T-helper 2 cell treated with Interferon-gamma antibody and Interleukin-4, amounts not matched to agents 5 μg/mL and 100 μg/mL, for 36 hours (primary cell): ENCODE measurements around the gene EPN3.

Experiments
- DNase-seq: peaks from one replicate; pipeline ENCODE4 v3.0.0; 2021; ENCODE audit warnings: low spot score
- H3K27ac Mint-ChIP-seq: one replicate; pipeline ENCODE4 v1.8.0; 2021; ENCODE audit warnings: mild to moderate bottlenecking, mixed read lengths
- H3K27me3 Mint-ChIP-seq: one replicate; pipeline ENCODE4 v1.8.0; 2021; ENCODE audit warnings: low read depth, mixed read lengths
- H3K36me3 Mint-ChIP-seq: one replicate; pipeline ENCODE4 v1.8.0; 2021; ENCODE audit warnings: low read depth, mixed read lengths
- H3K4me1 Mint-ChIP-seq: one replicate; pipeline ENCODE4 v1.8.0; 2021; ENCODE audit warnings: low read depth, mixed read lengths
- H3K4me3 Mint-ChIP-seq: one replicate; pipeline ENCODE4 v1.8.0; 2022; ENCODE audit warnings: mild to moderate bottlenecking, moderate library complexity, mixed read lengths
- H3K9me3 Mint-ChIP-seq: one replicate; pipeline ENCODE4 v1.8.0; 2021; ENCODE audit warnings: mixed read lengths

EPN3 gene

DNA sequence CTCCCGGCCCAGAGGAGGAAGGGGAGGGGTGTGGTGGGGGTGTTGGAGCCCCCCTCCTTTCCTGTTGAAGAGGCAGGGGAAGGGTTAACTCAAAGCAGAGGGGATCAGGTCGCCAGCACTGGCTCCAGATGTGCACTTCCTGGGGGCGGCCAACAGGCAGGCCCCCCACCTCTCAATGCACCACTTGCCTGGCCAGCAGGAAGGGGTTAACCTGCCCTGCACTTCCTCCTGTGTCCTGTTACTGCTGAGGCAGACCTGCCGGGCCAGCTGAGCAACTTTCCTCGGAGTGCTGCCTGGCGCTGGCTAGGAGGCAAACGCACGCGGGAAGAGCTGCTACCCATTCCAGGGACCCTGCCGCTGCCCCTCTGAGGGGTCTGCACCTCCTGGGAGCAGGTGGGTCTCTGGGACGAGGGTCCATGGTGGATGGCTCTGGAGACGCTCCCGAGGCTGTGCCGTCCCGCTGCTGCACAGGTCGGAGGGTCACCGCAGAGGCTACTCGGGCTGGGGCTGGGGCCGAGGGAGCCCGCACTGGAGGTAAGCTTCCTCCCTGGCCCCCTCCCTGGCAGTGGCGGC is at the start of gene EPN3:
Gene EPN3 (plus strand): TSS at position 284 of the 573 bp plus-strand sequence. CDS start 3,822 bp downstream, outside the sequence.
- Mint-ChIP-seq H3K4me3 (no peak within 1 kb of the TSS), H3K9me3 (no peaks in the 10 kb centered on the region), H3K36me3 (no peaks in the 10 kb centered on the region), H3K27ac (no peak within 1 kb of the TSS), H3K4me1 (no peaks in the 10 kb centered on the region), H3K27me3 (peaks cover 60% of the 10 kb centered on the region)
- DNase-seq: no peak

DNA sequence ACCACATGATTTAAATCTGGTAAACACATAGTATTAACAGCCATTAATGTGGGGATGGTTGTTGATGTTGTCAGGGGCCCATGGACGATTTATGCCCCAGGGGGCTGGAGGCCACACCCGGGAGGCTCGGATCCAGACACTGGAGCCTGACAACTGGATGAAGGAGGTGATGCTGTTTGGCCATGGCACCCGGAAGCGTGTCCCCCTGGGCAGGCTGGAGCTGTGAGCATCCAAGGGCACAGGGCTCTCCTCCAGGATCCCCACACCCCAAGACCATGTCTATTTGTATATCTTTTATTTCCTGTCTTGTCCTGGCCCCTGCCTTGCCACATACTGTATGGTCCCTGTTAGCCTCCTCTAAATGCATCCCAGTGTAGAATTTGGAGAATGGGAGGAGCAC is 49.3 kb upstream of the EPN3 start:
- Mint-ChIP-seq H3K27ac (no peak overlapping the region), H3K27me3 (no peaks in the 10 kb centered on the region), H3K4me3 (no peak overlapping the region), H3K36me3 (peaks cover 12% of the 10 kb centered on the region), H3K4me1 (peaks cover 16% of the 10 kb centered on the region), H3K9me3 (no peaks in the 10 kb centered on the region)
- no peak for DNase-seq

DNA sequence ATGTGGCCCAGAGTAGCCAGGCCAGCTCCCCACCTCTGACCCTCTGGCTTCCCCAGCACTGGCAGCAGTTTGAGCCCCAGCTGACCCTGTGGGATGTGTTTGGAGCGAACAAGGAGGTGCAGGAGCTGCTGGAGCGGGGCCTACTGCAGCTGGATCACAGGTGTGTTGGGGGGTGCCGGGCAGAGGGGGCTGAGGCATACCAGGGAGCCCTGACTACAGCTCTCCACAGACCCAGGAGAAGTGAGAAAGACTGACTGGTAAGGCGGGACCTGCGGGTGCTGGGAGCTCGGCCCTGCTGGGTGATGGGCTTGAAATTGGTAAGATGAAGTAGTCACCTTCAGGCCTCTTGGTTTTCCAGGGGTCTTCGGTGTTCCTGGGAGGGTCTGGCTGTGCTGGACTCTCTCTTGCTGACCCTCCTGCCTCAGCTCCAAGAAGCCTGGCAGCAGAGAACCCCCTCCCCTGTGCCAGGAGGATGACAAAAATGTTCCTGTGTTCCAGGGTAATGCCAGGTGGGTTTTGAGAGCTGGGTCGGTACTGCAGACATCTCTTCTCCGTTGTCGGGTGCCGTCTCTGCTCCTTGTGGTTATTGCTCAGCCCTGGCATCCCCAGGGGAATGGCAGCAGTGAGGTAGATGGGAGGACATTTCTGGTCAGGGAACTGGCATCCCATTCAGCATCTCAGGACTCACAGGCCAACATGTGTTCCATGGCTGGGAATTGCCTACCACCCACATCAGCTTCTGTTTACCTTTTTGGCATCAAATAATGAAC is 48.0 kb upstream of the EPN3 start:
- no peak for DNase-seq
- Mint-ChIP-seq H3K9me3 (no peaks in the 10 kb centered on the region), H3K4me1 (peaks cover 10% of the 10 kb centered on the region), H3K27me3 (no peaks in the 10 kb centered on the region), H3K27ac (no peak overlapping the region), H3K36me3 (peaks cover 11% of the 10 kb centered on the region), H3K4me3 (no peak overlapping the region)

DNA sequence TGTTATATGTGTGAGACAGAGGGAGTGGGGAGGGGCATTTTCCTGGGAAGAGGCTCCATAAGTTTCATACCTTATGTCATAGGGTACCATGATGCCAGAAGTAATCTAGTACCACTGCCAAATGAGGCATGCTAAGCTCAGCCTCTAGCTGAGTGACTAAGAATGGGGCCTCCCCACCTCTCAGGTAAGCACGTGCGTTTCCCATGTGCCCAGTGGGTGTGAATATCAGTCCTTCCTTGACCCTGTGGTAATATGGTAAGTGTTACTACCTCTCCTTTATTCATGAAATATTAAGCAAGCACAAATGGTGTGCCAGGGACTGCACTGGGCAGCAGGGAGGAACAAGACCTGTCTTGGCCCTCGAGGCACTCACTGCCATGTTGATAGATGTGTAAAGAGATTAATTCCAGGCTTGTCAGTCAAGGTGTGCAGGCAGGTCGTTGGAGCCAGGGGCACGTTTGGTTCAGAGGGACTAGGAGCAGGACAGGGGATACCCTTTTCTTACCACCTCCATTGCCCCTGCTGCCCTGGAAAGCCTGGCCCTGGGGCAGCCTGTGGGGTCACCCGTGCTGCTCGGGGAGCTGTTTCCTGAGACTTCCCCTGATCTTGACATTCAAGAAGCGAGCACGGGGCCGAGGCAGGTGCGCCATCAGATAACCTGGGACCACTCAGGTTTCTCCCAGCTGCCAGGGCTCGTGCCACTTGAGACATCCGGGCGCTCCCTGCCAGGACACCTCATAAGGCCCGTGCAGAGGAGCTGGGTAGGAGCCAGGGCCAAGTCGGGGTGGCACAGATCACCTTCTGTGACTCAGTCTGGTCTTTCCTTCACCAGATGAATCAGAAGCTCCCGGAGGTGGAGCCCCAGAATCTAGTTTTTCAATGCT is 45.1 kb upstream of the EPN3 start:
- DNase-seq: no peak
- Mint-ChIP-seq H3K9me3 (no peaks in the 10 kb centered on the region), H3K27me3 (peaks cover 1% of the 10 kb centered on the region), H3K4me1 (no peaks in the 10 kb centered on the region), H3K36me3 (peaks cover 10% of the 10 kb centered on the region), H3K4me3 (no peak overlapping the region), H3K27ac (no peak overlapping the region)

DNA sequence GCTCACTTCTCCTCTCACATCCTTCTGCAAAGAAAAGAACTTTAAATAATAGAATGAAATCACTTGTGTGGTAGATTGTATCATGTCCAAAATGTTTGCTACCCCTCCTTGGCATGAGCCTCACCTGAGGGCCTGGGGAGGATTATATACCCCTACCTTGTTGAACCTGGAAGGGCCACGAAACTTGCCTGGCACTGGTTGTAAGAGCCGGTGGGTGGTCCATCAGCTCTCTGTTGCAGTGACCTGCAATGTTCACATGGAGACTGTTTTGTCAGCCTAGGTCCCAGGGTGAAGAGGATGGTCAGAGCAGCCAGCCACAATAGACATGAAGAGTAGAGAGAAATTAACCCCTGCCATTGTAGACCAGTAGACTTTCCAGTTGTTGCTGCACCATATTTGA is 43.7 kb upstream of the EPN3 start:
- Mint-ChIP-seq H3K27me3 (peaks cover 1% of the 10 kb centered on the region), H3K9me3 (no peaks in the 10 kb centered on the region), H3K27ac (no peak overlapping the region), H3K4me1 (no peaks in the 10 kb centered on the region), H3K4me3 (no peak overlapping the region), H3K36me3 (peaks cover 5% of the 10 kb centered on the region)
- no peak for DNase-seq

DNA sequence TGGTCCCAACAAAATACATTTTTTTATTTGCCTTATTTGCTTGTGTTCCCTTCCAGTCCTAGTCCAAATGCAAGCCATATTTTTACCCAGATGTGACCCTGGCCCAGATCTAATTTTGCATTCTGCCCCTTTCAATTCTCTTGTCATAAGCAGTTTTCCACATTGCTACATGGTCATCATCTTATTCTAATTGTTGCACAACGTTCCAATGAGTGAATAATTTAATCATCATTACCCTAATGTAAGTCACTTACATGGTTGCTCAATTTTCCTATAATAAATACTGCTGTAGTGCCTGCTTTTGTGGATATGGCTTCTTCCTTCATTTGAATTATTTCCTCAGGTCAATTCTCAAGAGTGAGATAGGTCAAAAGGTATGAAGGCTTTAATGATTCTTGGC is 41.0 kb upstream of the EPN3 start:
- Mint-ChIP-seq H3K4me3 (no peak overlapping the region), H3K4me1 (no peaks in the 10 kb centered on the region), H3K36me3 (no peaks in the 10 kb centered on the region), H3K27ac (no peak overlapping the region), H3K27me3 (peaks cover 1% of the 10 kb centered on the region), H3K9me3 (no peaks in the 10 kb centered on the region)
- DNase-seq: no peak

DNA sequence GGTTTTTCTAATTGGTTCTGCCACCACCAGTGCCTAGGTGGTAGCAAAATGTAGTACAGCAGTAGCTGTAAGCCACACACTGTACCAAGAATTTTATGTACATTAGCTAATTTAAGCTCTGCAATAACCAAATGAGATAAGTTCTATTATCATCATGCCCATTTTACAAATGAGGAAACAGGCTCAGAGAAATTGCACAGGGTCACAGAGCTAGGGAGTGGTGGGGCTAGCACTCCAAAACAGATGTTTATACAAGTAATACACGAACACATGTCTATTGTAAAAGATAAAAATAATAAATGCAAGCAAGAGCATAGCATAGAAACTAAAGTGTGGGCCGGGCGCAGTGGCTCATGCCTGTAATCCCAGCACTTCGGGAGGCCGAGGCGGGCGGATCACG is 40.3 kb upstream of the EPN3 start:
- DNase-seq: no peak
- H3K27me3 Mint-ChIP-seq: peaks cover 1% of the 10 kb centered on the region
- no peaks in the 10 kb centered on the region for H3K9me3 Mint-ChIP-seq
- no peak overlapping the region for H3K27ac Mint-ChIP-seq
- no peaks in the 10 kb centered on the region for H3K36me3 Mint-ChIP-seq
- no peak overlapping the region for H3K4me3 Mint-ChIP-seq
- H3K4me1 Mint-ChIP-seq: no peaks in the 10 kb centered on the region

DNA sequence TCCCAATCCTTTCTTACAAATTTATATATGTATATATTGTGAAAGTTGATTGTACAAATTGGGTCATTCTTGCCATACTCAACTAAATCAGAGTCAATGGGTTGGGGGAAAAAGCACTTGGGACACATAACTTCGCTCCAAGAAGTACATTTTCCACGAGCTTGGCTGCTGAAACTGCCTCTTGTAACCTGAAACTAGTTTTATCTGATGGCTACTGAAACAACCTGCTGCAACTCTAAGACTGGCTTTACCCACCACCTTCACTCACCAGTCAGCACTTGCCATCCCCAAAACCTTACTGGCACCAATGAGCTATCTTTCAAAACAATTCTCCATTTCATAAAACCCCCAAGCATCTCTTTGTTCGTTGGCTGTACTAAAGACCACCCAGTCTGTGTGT is 38.8 kb upstream of the EPN3 start:
- H3K27ac Mint-ChIP-seq: no peak overlapping the region

DNA sequence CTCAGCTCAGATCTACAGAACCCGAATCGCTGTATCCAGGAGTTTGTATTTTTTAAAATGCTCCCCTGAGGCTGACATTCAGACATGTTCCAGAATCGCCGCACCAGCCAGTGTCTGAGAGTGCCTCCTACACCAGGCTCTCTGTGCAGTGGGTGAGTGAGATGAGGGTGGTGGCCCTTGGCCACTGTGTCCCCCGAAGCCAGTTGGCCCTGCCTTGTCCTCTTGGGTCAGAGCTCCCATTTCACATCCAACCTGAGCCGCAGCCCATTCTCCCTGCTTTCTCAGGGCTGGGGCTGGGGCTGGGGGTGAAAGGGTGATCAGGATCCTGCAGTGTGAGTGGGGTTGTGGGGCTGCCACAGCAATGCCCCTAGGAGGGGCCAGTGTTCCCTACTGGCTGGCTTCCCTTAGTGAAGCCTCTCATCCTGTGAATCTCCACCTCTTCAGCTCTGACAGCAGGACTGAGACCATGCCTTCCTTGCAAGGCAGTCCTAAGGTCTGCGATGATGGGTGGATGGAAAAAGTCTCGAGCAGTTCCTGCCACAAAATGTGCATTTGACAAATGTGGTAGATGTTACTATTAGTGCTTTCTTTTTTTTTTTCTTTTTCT is 37.2 kb upstream of the EPN3 start:
- H3K36me3 Mint-ChIP-seq: no peaks in the 10 kb centered on the region
- H3K27ac Mint-ChIP-seq: no peak overlapping the region
- H3K9me3 Mint-ChIP-seq: no peaks in the 10 kb centered on the region
- no peak for DNase-seq
- no peak overlapping the region for H3K4me3 Mint-ChIP-seq
- H3K4me1 Mint-ChIP-seq: no peaks in the 10 kb centered on the region
- H3K27me3 Mint-ChIP-seq: peaks cover 3% of the 10 kb centered on the region

More for the DNA sequence above, 38.8 kb upstream of the EPN3 start:
- H3K9me3 Mint-ChIP-seq: no peaks in the 10 kb centered on the region
- no peak for DNase-seq
- H3K4me3 Mint-ChIP-seq: no peak overlapping the region
- no peaks in the 10 kb centered on the region for H3K36me3 Mint-ChIP-seq
- no peaks in the 10 kb centered on the region for H3K4me1 Mint-ChIP-seq
- H3K27me3 Mint-ChIP-seq: peaks cover 1% of the 10 kb centered on the region

DNA sequence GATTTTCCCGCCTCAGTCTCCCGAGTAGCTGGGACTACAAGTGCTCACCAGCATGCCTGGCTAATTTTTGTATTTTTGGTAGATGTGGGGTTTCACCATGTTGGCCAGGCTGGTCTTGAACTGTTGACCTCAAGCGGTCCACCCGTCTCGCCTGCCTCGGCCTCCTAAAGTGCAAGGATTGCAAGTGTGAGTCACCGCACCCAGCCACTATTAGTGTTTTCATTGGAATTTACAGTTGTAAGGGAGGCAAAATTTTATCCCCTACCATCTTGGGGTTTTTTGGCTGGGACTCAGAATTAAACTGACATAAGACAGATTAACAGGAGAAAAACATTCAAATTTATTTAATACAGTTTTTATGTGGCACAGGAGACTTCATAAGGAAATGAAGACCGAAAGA is 36.6 kb upstream of the EPN3 start:
- no peak for DNase-seq
- Mint-ChIP-seq H3K4me1 (no peaks in the 10 kb centered on the region), H3K27ac (no peak overlapping the region), H3K9me3 (no peaks in the 10 kb centered on the region), H3K36me3 (no peaks in the 10 kb centered on the region), H3K27me3 (peaks cover 3% of the 10 kb centered on the region), H3K4me3 (no peak overlapping the region)

DNA sequence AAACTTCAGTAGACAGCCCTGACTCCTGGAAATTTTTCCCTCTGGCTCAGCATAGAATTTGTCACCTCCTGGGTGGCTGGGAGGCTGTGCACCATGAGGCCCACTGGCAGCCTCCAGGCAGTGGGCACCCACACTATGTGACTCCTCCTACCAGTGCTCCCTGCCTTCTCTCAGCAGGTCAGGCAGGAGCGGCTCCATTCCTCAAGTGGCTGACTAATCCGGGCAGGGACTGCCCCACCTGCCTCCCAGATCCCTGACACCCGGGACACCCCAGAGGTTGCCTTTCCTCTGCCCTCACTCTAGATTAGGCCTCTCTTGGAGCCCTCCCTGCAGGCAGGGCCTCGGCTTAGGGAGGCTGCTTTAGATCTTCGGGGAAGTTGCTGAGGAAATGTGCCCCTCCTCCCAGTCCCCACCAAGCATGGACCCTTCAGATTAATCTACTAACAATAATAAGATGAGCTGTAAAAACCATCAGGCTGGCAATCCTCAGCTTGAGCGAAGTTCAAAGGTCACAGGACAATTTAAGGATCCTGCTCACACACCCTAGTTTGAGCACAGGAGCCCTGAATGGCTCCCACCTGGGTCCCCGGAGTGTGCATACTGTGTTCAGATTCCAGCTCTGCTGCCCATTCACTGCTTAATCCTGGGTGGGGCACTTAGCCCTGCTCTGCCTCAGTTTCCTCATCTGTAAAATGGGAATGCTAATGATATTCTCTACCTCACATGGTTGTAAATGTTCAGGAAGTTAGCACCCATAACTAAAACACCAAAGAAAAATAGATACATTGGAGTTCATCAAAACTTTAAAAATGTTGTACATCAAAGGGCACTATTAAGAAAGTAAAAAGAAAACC is 34.3 kb upstream of the EPN3 start:
- Mint-ChIP-seq H3K27ac (no peak overlapping the region), H3K4me3 (no peak overlapping the region), H3K27me3 (peaks cover 2% of the 10 kb centered on the region), H3K9me3 (no peaks in the 10 kb centered on the region), H3K4me1 (peaks cover 3% of the 10 kb centered on the region), H3K36me3 (no peaks in the 10 kb centered on the region)
- no peak for DNase-seq

DNA sequence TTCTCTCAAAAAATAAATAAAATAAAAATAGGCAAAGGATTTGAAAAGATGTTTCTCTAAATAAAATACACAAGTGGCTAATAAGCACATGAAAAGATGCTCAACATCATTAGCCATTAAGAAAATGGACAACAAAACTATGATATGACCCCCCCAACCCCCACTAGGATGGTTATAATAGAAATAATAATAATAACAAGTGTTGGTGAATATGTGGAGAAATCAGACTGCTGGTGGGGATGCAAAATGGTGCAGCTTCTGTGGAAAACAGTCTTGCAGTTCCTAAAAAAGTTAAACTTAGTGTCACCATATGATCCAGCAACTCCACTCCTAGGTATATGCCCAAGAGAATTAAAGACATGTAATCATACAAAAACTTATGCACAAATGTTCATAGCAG is 33.3 kb upstream of the EPN3 start:
- no peak overlapping the region for H3K27ac Mint-ChIP-seq
- peaks cover 11% of the 10 kb centered on the region for H3K4me1 Mint-ChIP-seq
- no peak for DNase-seq
- no peak overlapping the region for H3K4me3 Mint-ChIP-seq
- H3K9me3 Mint-ChIP-seq: no peaks in the 10 kb centered on the region
- H3K27me3 Mint-ChIP-seq: peaks cover 2% of the 10 kb centered on the region
- no peaks in the 10 kb centered on the region for H3K36me3 Mint-ChIP-seq

DNA sequence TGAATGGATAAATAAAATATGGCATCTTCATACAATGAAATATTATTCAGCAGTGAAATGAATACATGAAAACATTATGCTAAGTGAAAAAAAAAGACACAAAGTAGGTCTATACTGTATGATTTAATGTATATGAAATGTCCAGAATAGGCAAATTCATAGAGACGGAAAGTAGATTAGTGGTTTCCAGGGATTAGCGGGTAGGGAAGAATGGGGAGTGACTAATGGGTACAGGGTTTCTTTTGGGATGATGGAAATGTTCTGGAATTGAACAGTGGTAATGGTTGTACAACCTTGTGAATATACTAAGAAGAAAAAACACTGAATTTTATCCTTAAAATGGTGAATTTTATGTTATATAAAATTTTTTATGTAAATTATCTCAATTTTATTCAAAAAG is 32.8 kb upstream of the EPN3 start:
- peaks cover 2% of the 10 kb centered on the region for H3K27me3 Mint-ChIP-seq
- no peak overlapping the region for H3K4me3 Mint-ChIP-seq
- DNase-seq: no peak
- no peaks in the 10 kb centered on the region for H3K36me3 Mint-ChIP-seq
- H3K9me3 Mint-ChIP-seq: no peaks in the 10 kb centered on the region
- H3K4me1 Mint-ChIP-seq: peaks cover 14% of the 10 kb centered on the region
- H3K27ac Mint-ChIP-seq: no peak overlapping the region
